Dendritic cell treated with granulocyte-macrophage colony-stimulating factor and Interleukin-4, amounts not matched to agents 40 ng/mL and 50 ng/mL, for 4 days (primary cell): ENCODE data around the gene EIF2S3.

ENCODE experiments used
- H3K27ac Mint-ChIP-seq: one replicate; pipeline ENCODE4 v1.8.0; 2022; ENCODE audit warnings: mild to moderate bottlenecking, mixed read lengths
- H3K27me3 Mint-ChIP-seq: one replicate; pipeline ENCODE4 v1.8.0; 2022; ENCODE audit warnings: mild to moderate bottlenecking, mixed read lengths
- H3K36me3 Mint-ChIP-seq: one replicate; pipeline ENCODE4 v1.8.0; 2022; ENCODE audit warnings: low read depth, mixed read lengths
- H3K4me1 Mint-ChIP-seq: one replicate; pipeline ENCODE4 v1.8.0; 2022; ENCODE audit warnings: low read depth, mixed read lengths
- H3K4me3 Mint-ChIP-seq: one replicate; pipeline ENCODE4 v1.8.0; 2022; ENCODE audit warnings: mild to moderate bottlenecking, moderate library complexity, mixed read lengths
- H3K9me3 Mint-ChIP-seq: one replicate; pipeline ENCODE4 v1.8.0; 2022; ENCODE audit warnings: mixed read lengths
- intact Hi-C: fragments of 100-400 bp; cut with micrococcal nuclease; formaldehyde crosslinking; loops from one replicate; pipeline ENCODE4 v1.15.0; 2022

EIF2S3 gene

DNA sequence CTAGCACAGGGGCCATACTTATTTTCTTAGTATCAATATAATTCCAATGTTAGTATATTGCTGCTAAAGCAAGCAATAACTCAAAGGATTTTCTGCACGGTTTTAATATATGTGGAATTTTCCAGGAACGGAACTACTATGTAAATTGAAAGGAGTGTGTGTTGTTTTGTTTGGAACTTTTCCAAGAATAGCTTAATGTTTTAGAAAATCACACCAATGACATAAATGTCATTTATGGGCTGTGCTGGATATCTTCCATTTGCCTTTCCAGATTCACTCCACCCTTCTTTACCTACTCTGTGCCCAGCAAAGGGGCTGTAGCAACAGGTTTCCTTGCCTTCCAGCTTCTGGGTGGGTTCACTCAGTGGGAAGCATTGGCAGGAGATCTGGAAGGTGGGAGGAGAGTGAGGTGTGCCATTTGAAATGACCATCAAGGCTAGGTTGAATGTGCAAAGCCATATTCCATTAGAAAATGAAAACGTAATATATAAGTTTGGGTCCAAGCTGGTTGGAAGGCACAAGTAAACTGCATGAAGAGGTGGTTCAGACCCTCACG, 69.6 kb downstream of the EIF2S3 start:
- intact Hi-C loops, result no loop called here
- H3K36me3 Mint-ChIP-seq, result no peaks in the 10 kb centered on the region
- H3K9me3 Mint-ChIP-seq, result no peaks in the 10 kb centered on the region
- H3K27me3 Mint-ChIP-seq, result no peaks in the 10 kb centered on the region
- H3K27ac Mint-ChIP-seq, result no peak overlapping the region
- H3K4me3 Mint-ChIP-seq, result no peak overlapping the region
- H3K4me1 Mint-ChIP-seq, result no peaks in the 10 kb centered on the region

DNA sequence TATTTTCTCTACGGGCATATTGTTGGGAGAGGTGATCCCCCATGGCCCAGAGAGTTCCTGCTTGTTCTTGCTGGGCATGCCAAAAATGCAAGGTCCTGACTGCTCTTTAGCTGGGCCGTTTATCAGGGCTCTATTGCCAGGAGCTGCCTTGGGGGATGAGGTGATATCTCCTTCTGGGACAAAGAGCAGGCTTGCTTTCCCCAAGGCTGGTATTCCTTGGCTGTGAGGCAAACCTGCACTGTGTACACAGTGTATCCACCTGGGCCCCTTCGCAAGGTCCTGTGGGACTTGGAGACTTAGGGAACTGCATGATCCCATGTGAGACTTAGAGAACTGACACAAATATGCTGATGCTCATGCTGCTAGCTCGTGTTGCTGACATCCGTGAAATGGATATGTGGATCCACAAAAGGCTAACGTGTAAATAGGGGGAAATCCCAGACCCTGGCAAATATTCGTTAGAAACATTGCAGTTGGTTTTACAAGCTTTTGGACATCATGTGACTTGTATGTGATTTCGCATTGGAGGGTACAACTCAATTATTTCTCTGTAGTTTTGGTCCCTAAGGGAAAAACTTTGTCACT, 70.4 kb downstream of the EIF2S3 start:
- no peak overlapping the region for H3K4me3 Mint-ChIP-seq
- no peaks in the 10 kb centered on the region for H3K36me3 Mint-ChIP-seq
- intact Hi-C loops, result no loop called here
- no peaks in the 10 kb centered on the region for H3K9me3 Mint-ChIP-seq
- H3K4me1 Mint-ChIP-seq, result no peaks in the 10 kb centered on the region
- no peaks in the 10 kb centered on the region for H3K27me3 Mint-ChIP-seq
- no peak overlapping the region for H3K27ac Mint-ChIP-seq
